HepG2 (cell line): ENCODE measurements around the gene FBXW12. TPM values are rescaled to one million over a fixed set of nuclear protein-coding genes. Genes with fewer than 3 reads are reported as not detected.

Experiments
- GABPA ChIP-seq, 2 experiments: IDR thresholded peaks; 2 replicates each; pipeline ENCODE4 v1.6.1; 2011 to 2016; ENCODE audit warnings: low read depth in 2 of 2, low read length in 1 of 2, missing biosample characterization in 1 of 2, missing genetic modification characterization in 1 of 2
- GTF2F1 ChIP-seq: fragments of 150-350 bp; IDR thresholded peaks from 2 replicates; pipeline ENCODE4 v1.6.1; 2014; ENCODE audit warnings: low read length
- RARA ChIP-seq: IDR thresholded peaks from 2 replicates; pipeline ENCODE4 v1.6.1; 2016; ENCODE audit warnings: missing genetic modification reagents, missing compliant biosample characterization
- SP140L ChIP-seq: sonication (generic); formaldehyde crosslinking; IDR thresholded peaks from 2 replicates; pipeline ENCODE4 v1.4.0; 2020; ENCODE audit warnings: missing genetic modification reagents, borderline replicate concordance
- SP4 ChIP-seq: sonication (generic); formaldehyde crosslinking; IDR thresholded peaks from 2 replicates; pipeline ENCODE4 v1.8.1; 2023; ENCODE audit warnings: mild to moderate bottlenecking, missing genetic modification reagents
- YY1 ChIP-seq: IDR thresholded peaks from 2 replicates; pipeline ENCODE4 v1.6.1; 2011; ENCODE audit warnings: low read length, low read depth, moderate library complexity, mild to moderate bottlenecking; ENCODE audit not compliant: insufficient read depth, insufficient replicate concordance
- ZFP36 ChIP-seq: fragments of 150-350 bp; IDR thresholded peaks from 2 replicates; pipeline ENCODE4 v1.6.1; 2018; ENCODE audit warnings: borderline replicate concordance, low read length, low read depth; ENCODE audit not compliant: partially characterized antibody
- polyA plus RNA-seq, 8 experiments: library from polyadenylated mRNA; depleted of rRNA in 3 of 8; stranded (reverse) in 7 of 8; unstranded in 1 of 8; fragments of >200 nt; fragmentation: Illumina TruSeq in 4 of 8; extraction: Trizol in 4 of 8; gene quantifications; 2 replicates each; pipeline versions ENCODE4 v1.2.1 to v1.2.3, GENCODE V29; 2011 to 2016; ENCODE audit warnings: low read depth in 4 of 8, missing spikeins in 1 of 8, mixed read lengths in 1 of 8; ENCODE audit not compliant: insufficient read depth in 1 of 8
- total RNA-seq, 5 experiments: library from RNA; depleted of rRNA; stranded (reverse); fragments of >200 nt; fragmentation: Illumina TruSeq; extraction: Trizol; gene quantifications; 2 replicates each; pipeline ENCODE4 v1.2.3, GENCODE V29; 2016; ENCODE audit warnings: low read depth in 1 of 5
- TF ChIP-seq, protein P1 (sequence below): sonication (generic); formaldehyde crosslinking; IDR thresholded peaks from 2 replicates; pipeline ENCODE4 v1.4.0; 2020; ENCODE audit warnings: missing genetic modification reagents
- TF ChIP-seq, protein P2 (sequence below): sonication (generic); formaldehyde crosslinking; IDR thresholded peaks from 2 replicates; pipeline ENCODE4 v1.4.0; 2020; ENCODE audit warnings: missing genetic modification reagents
- TF ChIP-seq, protein P3 (sequence below): sonication (generic); formaldehyde crosslinking; IDR thresholded peaks from 2 replicates; pipeline ENCODE4 v1.8.1; 2022; ENCODE audit warnings: low read depth, mild to moderate bottlenecking, missing genetic modification reagents

The FBXW12 gene
- total and polyA plus RNA-seq, 2 of the 13 experiments (the other 11 are each of a cell fraction or from before 2014, with no cell fraction given): not detected

DNA sequence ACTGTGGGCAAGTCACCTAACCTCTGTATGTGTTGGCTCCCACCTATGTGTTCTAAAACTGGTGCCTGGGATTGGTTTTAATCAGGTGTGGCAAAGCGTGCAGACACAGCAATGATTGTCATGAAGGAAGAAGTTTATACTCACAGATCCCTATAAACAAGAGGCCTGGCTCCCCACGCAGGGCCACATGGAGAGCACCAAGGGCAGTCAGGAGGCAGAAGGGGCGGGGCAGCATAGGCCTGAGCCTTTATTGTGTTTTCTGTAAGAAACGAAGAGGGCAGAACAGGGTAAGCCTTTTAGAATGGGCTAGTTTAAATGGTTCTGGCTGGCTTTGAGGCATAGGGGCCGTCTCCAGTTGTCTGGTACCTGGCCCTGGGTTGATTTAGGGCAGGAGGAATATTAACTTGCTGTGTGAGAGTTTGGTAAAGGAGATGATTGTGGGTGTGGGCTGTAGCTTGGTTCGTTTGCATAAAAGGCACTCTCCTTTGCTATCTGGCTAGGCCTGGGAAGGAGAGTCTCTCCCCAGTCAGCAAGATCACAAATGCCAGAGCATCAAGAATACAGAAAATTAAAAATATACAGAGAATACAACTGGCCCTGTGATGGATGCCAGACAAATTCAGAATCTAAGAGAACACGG is 2.2 kb upstream of the FBXW12 start (continued):
- TF ChIP-seq SP140L (CRISPR knock-in tag) (no peak), SP4 (CRISPR knock-in tag) (no peak), GTF2F1 (no peak), YY1 (no peak), ZFP36 (no peak), RARA (CRISPR knock-in tag) (no peak), GABPA (IDR thresholded peaks at IDR 0.05; ENCODE audit: low read depth, low read length) (no peak), GABPA (CRISPR knock-in tag; IDR thresholded peaks at IDR 0.05; ENCODE audit: low read depth) (no peak)
- TF ChIP-seq, protein P1, sequence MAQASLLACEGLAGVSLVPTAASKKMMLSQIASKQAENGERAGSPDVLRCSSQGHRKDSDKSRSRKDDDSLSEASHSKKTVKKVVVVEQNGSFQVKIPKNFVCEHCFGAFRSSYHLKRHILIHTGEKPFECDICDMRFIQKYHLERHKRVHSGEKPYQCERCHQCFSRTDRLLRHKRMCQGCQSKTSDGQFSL (CRISPR knock-in tag): no peak
- TF ChIP-seq, protein P2, sequence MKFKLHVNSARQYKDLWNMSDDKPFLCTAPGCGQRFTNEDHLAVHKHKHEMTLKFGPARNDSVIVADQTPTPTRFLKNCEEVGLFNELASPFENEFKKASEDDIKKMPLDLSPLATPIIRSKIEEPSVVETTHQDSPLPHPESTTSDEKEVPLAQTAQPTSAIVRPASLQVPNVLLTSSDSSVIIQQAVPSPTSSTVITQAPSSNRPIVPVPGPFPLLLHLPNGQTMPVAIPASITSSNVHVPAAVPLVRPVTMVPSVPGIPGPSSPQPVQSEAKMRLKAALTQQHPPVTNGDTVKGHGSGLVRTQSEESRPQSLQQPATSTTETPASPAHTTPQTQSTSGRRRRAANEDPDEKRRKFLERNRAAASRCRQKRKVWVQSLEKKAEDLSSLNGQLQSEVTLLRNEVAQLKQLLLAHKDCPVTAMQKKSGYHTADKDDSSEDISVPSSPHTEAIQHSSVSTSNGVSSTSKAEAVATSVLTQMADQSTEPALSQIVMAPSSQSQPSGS: no peak
- TF ChIP-seq, protein P3, sequence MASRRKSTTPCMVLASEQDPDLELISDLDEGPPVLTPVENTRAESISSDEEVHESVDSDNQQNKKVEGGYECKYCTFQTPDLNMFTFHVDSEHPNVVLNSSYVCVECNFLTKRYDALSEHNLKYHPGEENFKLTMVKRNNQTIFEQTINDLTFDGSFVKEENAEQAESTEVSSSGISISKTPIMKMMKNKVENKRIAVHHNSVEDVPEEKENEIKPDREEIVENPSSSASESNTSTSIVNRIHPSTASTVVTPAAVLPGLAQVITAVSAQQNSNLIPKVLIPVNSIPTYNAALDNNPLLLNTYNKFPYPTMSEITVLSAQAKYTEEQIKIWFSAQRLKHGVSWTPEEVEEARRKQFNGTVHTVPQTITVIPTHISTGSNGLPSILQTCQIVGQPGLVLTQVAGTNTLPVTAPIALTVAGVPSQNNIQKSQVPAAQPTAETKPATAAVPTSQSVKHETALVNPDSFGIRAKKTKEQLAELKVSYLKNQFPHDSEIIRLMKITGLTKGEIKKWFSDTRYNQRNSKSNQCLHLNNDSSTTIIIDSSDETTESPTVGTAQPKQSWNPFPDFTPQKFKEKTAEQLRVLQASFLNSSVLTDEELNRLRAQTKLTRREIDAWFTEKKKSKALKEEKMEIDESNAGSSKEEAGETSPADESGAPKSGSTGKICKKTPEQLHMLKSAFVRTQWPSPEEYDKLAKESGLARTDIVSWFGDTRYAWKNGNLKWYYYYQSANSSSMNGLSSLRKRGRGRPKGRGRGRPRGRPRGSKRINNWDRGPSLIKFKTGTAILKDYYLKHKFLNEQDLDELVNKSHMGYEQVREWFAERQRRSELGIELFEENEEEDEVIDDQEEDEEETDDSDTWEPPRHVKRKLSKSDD: no peak
